T-helper 9 cell (primary cell): Measurements from ENCODE around the gene N4BP2.
"Not testable (repeated sequence)": the region's sequence is repeated elsewhere in the genome, so short reads cannot be mapped to it uniquely, and the experiment has no call there.

Source experiments
- DNase-seq: peaks from one replicate; pipeline ENCODE4 v3.0.0-alpha.2; 2020

The N4BP2 gene

DNA sequence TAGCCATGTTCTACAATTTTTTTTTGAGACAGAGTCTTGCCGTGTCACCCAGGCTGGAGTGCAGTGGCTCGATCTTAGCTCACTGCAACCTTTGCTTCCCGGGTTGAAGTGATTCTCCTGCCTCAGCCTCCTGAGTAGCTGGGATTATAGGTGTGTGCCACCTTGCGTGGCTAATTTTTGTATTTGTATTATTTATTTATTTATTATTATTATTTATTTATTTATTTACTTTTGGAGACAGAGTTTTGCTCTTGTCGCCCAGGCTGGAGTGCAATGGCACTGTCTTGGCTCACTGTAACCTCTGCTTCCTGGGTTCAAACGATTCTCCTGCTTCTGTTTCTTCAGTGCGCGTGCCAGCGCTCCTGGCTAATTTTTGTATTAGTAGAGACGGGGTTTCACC is 36.8 kb downstream of the N4BP2 start:
- DNase-seq: not testable (repeated sequence)

DNA sequence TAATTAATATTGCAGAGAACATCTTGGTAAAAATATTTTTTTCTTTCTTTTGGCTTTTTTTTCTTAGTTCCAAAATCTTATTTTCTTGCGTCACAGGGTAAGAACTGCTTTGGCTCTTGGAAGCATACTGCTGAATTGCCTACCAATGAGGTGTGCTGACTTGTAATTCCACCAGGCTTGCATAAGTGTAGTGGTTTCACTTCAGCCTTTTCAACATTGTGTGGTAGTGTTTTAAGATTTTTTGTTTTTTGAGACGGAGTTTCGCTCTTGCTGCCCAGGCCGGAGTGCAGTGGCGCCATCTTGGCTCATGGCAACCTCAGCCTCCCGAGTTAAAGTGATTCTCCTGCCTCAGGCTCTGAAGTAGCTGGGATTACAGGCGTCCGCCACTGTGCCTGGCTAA is 42.4 kb downstream of the N4BP2 start:
- DNase-seq: no peak

DNA sequence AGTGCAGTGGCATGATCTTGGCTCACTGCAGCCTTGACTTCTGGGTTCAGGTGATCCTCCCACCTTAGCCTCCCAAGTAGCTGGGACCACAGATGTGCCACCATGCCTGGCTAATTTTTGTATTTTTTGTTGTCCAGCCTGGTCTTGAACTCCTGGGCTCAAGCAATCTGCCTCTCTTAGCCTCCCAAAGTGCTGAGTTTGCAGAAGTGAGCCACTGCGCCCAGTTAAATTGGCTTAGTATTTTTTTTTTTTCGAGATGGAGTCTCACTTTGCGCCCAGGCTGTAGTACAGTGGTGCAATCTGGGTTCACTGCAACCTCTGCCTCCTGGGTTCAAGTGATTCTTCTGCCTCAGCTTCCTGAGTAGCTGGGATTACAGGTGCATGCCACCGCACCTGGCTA is 50.5 kb downstream of the N4BP2 start:
- not testable (repeated sequence) for DNase-seq

DNA sequence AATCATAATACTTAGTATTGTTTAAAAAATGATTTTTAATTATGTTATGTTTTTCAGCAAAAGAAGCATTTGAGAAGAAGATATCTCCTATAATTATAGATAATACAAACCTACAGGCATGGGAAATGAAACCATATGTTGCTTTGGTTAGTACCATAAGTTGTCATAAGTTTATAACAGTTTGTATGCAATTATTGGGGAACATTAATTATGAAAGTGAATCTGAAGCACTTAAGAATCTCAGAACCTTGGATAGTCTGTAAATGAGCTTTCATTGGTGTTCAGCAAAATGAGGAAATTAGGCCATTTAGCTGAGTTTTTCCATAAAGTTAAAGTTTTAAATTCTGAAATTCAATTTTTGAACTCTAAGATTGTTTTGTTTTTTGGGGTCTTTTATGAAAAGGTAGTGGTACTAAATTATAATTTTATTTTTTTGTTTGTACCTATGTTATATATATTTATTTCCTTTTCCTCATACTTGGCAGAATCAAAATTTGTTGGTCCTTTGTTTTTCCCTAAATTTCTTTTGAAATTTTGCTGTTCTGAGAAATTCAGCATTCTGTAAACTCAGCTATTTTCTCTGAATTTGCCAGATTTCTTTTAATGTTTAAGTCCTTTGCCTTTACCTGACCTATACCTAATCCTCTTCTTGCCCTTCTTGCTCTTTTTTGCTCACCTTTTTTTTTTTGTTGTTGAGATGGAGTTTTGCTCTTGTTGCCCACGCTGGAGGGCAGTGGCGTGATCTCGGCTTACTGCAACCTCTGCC is 55.6 kb downstream of the N4BP2 start:
- DNase-seq: no peak

DNA sequence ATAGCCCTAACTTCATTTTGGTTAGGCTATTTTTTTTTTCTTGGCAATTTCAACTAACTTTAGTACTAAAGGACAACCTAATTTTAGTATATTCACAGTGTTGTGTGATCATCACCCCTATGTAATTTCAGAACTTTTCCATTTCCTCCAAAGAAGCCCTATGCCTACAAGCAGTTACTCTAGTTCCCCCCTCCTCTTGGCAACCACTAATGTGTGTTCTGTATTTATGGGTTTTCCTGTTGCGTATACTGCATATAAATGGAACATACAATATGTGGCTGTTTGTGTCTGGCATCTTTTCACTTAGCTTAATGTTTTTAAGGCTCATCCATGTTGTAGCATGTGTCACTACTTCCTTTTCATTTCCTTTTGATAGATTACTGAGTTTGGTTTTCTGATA is 57.6 kb downstream of the N4BP2 start:
- no peak for DNase-seq

DNA sequence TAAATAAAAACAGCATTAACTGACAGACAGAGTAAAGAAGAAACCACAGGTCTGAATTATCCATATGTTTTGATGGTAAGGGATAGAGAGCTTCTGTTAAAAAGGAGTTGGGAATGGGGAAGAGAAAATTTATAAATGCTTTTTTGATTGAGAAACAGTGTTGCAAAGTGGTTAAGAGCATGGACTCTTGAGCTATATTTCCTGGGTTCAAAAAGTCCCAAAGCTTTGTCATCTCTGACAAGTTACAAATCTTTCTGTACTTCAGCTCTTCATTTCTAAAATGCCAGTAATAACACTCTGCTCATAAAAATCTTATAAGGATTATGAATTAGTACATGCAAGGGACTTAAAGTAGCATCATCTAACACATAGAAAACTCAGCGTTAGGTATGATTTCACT is 62.2 kb downstream of the N4BP2 start:
- DNase-seq: no peak

DNA sequence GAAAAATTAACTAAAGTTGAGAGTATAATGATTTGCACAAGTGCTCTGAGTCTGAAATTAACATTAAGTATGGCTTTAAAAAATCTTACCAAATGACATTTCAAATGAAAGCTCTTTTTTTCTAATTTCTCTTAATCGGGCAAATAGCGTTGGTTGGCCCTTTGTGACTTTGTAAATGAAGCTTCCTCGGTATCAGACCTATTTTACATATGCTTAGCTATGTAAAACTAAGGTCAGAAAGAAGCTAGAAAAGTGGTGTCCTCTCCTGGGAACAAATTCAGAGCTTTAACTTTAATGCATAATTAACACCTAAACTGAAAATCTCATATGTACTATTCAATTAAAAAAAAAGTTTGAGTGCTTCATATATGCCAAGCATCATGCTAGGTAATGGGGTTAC is 62.7 kb downstream of the N4BP2 start:
- DNase-seq: no peak

DNA sequence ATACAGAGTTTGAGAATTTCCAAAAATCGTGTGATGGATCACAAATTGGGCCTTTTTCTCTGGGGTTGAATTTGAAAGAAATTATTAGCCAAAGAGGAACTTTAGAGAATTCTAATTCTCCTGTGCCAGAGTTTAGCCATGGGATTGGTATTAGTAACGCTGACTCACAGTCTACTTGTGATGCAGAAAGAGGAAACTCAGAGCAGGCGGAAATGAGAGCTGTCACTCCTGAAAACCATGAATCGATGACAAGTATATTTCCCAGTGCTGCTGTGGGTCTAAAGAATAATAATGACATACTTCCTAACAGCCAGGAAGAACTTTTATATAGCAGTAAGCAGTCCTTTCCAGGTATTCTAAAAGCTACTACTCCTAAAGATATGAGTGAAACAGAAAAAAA is 64.9 kb downstream of the N4BP2 start:
- no peak for DNase-seq

DNA sequence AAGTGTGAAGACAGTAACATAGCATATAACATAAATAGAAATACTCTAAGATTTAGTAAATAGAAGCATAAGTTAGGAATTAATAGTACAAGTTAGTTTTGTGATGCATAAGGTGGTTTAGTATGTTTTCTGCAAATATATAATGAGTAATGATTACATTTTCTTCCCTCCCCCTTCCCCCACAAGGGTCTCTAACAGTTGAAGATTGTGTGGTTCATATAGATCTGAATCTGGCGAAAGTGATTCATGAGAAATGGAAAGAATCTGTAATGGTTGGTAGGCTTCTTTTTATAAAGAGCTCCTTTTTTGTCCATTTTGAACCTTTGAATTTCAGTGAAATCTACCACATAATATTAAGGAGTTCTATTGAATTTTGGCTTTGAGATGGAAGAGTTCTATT is 66.3 kb downstream of the N4BP2 start:
- DNase-seq: no peak

DNA sequence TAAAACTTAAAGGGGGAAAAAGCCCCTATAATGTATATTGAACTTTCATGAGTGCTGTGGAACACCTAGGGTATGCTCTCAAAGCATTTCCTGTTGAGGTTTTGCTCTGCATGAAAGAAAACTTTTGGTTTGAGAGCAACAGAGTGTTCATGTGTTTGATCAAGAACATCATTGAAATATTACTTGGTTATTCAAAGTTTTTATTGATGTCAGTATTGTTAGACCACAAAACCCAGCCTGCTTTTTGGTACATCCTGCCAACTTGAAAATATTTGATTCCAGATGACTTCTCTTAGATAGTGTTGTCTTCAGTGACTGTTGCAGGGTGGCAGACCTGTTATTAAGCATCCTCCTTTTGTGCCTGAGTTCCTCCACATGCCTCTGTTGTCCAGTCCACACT is 68.0 kb downstream of the N4BP2 start:
- DNase-seq: no peak

DNA sequence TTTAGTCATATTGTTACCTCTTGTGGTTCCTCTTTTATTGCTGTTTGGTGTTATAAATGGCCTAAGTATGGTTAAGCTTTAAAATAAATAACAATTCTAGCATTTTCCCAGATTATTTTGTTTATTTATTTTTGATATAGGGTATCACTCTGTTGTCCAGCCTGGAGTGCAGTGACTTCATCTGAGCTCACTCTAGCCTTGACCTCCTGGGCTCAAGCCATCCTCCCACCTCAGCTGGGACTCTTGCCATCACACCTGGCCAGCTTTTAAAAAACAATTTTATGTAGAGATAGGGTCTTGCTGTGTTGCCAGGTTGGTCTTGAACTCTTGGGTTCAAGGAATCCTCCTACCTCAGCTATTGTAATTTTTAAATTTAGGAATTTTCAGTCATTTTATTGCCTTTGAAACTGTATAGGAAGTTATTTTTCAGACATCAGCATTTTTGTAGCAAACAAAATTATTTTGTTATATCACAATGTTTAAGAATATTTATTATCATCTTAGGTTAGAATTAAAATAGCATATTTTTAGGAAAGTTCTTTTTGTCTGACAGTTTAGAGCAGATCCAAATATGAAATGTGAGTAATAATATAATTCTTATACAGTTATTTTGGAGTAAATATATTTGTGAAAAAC is 73.9 kb downstream of the N4BP2 start:
- no peak for DNase-seq

DNA sequence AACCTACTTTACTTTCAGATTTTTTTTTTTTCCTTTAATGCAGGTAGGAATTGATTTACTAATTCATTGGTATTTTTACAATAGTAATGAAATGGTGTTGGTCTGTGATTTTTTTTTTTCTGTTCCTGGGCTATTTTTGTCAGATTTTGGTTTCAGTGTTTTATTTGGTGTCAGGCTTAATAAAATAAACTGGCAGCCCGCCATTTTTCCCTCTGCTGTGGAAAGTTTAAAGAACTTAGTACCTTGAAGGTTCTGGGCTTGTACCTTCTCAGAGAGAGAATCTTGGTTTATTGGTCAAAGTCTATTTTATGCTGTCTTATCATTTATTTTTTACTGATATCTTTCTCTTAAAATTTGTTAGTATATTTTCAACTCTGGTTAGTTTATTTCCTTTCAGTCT is 76.2 kb downstream of the N4BP2 start:
- no peak for DNase-seq

DNA sequence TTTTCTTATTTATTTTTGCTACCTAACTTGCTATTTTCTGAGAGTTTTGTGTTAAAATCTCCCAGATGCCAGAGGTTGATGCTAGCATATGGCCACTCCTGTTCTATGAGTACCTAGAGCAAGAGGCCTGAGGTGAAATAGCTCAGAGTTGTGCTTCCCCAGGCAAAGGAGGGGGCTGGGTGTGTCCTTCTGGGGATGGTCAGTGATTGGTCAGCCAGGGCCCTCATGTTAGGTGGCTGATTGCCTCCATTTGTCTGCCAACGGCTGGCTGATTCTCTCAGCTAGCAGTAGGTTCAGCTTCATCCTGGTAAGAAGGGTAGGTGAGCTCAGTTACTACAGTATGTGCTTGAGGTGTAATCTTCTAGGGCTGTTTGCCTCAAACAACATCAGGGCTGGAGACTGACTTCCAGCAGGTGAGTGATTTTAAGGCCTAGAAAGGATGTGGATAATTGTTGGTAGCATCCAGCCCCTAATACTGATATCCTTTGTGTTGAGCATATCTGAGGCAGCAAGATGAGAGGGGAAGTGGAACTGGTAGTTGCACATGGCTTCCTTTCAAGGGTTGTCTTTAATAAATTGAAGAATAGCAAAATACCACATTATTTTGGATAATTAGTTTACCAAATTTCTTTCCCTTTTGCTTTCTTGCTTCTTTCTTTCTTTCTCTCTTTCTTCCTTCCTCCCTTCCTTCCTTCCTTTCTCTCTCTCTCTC is 77.7 kb downstream of the N4BP2 start:
- no peak for DNase-seq

DNA sequence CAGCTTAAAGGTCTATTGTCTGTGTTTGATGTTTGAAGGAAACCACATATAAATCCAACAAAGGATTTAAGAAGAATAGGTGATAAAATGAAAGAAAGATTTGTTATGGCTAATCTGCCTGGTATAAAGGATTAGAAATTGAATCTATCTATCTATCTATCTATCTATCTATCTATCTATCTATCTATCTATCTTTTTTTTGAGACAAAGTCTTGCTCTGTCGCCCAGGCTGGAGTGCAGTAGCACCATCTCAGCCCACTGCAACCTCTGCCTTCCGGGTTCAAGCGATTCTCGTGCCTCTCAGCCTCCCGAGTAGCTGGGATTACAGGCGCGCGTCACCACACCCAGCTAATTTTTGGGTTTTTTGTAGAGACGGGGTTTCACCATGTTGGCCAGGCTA is 79.6 kb downstream of the N4BP2 start:
- not testable (repeated sequence) for DNase-seq

DNA sequence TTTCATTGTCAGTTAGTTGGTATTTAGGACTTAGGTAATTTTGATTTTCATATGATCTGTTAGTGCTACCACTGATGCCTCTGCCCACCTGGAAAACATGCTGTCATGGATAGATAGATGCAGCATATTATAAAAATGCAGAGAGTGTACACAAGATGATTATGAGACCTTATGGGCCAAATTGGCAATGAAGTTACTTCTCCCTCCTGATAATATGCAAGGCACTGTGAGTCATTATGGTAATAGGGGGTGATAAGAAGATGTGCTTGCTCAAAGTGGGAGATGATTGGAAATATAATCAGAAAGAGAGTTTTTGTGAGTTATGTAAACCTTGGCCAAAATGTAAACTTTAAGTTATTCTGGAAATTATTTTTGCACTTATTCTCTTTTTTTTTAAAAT is 83.5 kb downstream of the N4BP2 start:
- no peak for DNase-seq

DNA sequence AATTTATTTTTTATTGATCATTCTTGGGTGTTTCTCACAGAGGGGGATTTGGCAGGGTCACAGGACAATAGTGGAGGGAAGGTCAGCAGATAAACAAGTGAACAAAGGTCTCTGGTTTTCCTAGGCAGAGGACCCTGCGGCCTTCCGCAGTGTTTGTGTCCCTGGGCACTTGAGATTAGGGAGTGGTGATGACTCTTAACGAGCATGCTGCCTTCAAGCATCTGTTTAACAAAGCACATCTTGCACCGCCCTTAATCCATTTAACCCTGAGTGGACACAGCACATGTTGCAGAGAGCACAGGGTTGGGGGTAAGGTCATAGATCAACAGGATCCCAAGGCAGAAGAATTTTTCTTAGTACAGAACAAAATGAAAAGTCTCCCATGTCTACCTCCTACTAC is 83.9 kb downstream of the N4BP2 start:
- not testable (repeated sequence) for DNase-seq

DNA sequence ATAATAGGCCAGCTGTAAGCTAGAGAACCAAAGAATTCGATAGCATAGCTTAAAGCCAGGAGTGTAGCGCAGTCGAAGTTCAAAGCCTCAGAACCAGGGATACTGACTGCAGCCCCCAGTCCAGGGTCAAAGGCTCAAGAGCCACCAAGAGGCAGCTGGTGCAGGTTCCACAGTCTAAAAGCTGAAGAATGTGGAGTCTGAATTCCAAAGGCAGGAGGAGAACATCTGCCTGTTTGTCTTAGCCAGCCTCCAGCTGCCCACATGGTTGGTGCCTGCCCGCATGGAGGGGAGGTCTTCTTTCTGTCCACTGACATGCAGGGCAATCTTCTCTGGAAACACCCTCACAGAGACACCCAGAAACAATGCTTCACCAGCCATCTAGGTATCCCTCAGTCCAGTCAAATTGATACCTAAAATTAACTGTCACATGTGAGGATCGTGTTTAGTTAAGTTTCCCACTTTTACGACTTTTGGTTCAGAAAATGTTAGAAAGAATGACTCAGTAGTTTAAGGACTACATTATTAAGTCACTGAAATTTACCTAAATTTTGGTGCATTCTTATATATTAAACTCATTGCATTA is 87.4 kb downstream of the N4BP2 start:
- DNase-seq: no peak

DNA sequence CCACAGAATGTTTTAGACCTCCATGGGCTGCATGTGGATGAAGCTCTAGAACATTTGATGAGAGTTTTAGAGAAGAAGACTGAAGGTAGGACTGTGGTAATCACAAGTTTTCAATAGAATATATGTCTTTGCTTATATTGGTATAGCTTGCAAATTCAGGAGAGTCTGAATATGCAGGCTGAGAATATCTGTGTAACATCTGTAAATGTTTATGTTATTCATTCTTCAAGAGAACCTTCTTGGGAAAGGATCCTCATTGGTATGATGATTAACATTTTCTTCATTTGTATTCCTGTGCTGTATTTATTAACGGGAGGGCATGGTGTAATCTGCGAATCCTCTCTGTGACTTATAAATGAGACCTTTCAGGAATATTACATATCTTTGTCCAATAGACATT is 88.1 kb downstream of the N4BP2 start:
- DNase-seq: no peak

DNA sequence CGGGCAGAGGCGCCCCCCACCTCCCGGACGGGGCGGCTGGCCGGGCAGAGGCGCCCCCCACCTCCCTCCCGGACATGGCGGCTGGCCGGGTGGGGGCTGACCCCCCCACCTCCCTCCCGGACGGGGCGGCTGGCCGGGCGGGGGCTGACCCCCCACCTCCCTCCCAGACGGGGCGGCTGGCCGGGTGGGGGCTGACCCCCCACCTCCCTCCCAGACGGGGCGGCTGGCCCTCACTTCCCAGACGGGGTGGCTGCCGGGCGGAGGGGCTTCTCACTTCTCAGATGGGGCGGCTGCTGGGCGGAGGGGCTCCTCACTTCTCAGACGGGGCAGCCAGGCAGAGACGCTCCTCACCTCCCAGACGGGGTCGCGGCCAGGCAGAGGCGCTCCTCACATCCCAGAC is 90.8 kb downstream of the N4BP2 start:
- not testable (repeated sequence) for DNase-seq

DNA sequence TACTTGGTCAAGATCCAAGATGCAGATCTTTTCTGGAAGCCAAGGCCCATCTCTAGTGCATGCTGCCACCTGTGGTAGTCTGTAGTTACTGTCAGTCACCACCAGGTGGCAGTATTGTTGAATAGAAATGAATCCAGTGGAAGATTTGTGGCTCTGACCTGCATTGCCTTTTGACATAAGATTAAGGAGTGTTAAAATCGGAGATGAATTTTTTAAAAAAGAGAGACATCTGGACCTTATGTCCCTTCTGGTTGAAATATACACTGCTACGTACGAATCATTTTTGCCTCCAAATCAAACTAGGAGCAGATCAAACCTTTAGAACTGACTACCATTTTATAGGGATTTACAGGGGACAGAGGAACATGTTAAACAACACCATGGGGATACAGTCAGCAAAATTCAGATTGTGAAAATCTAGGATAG is 93.3 kb downstream of the N4BP2 start:
- peak; percentile 53 for DNase-seq

DNA sequence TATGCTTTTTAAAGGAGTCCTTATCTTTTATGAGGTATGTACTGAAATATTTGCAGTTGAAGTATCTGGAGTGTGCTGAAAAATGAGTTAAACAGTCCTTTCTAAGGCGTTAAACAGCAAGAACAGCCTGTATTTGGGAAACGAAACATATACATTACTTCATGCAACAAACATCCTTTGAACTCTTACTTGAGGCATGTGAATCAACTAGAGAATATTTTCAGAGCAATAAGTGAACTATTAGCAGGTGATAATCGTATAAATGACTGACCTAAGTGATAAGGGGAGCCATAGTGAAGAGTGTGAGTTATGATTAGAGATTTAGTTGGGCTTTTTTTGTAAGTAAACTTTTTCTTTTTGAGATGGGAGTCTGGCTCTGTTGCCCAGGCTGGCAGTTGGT is 94.3 kb downstream of the N4BP2 start:
- DNase-seq: no peak

DNA sequence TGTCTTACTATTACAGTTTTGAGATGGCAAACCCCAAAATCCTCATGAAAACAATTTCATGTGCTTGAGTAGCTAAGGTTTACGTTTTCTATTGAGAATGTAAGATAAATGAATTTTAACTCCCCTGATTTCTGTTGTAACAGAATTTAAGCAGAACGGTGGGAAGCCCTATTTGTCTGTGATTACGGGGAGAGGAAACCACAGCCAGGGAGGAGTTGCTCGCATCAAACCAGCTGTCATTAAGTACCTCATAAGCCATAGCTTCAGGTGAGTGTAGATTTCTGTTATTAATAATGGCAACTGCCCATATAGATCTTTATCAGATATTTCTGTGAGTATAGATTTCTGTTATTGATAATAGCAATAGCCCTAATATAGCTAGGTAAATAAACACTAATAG is 96.0 kb downstream of the N4BP2 start:
- DNase-seq: no peak

DNA sequence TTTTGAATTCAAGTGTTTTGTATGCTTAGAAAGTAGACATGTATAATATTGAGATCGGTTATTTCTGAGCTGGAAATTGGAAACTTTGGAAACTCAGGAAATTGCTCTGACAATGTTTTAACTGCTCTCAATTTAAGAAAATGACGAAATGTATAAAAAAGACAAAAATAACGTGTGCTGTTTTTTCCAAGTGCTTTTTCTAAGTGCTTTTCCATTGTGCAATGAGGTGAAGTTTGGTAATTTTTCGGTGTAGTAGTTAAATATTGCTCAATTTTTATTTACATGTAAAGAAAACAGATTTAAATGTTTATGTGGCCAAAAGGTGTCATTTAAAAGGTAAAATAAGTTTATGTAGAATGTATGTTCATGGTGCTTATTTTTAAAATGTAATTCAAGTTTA is 100.8 kb downstream of the N4BP2 start:
- no peak for DNase-seq

DNA sequence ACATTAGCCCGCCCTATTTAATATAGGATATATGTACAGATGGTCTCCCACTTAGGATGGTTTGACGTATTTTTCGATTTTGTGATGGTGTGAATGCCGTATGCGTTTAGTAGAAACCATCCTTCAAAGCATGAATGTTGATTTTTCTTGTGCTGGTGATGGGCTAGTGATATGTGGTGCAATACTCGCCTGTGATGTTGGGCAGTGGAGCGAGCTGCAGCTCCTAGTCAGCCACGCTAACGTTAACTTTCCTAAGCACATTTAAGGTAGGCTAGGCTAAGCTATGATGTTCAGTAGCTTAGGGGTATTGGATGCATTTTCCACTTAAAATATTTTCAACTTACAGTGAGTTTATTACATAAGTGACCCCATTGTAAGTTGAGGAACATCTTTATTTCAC is 103.6 kb downstream of the N4BP2 start:
- no peak for DNase-seq
